MM.1S (cell line): ENCODE measurements around the gene SPATS2.

Experiments used
- DNase-seq: peaks from one replicate; pipeline ENCODE4 v3.0.0-alpha.2; 2015
- H2AFZ ChIP-seq: fragments of 300-600 bp; sonication (generic); 2 replicates; pipeline ENCODE4 v1.6.0; 2016; ENCODE audit warnings: antibody characterized with exemption, low read length
- H3F3A ChIP-seq: fragments of 300-600 bp; sonication (generic); 2 replicates; pipeline ENCODE4 v1.6.1; 2016; ENCODE audit warnings: mild to moderate bottlenecking, antibody characterized with exemption, low read length, moderate library complexity, mixed read lengths; ENCODE audit not compliant: insufficient read depth
- H3K27ac ChIP-seq: fragments of 300-600 bp; sonication (generic); 2 replicates; pipeline ENCODE4 v1.5.1; 2016; ENCODE audit warnings: mild to moderate bottlenecking, low read length
- H3K27me3 ChIP-seq: fragments of 300-600 bp; sonication (generic); replicated peaks from 2 replicates; pipeline ENCODE4 v1.6.0; 2016; ENCODE audit warnings: low read length; ENCODE audit not compliant: insufficient read depth
- H3K36me3 ChIP-seq: fragments of 300-600 bp; sonication (generic); replicated peaks from 2 replicates; pipeline ENCODE4 v1.6.1; 2016; ENCODE audit warnings: mild to moderate bottlenecking, low read length, mixed read lengths; ENCODE audit not compliant: insufficient read depth
- H3K4me1 ChIP-seq: fragments of 300-600 bp; sonication (generic); 2 replicates; pipeline ENCODE4 v1.6.1; 2016; ENCODE audit warnings: low read length, mixed read lengths
- H3K4me2 ChIP-seq: fragments of 300-600 bp; sonication (generic); 2 replicates; pipeline ENCODE4 v1.6.0; 2016; ENCODE audit warnings: low read depth, low read length
- H3K4me3 ChIP-seq: fragments of 300-600 bp; sonication (generic); 2 replicates; pipeline ENCODE4 v1.5.1; 2016; ENCODE audit warnings: low read length, mixed read lengths
- H3K79me2 ChIP-seq: fragments of 300-600 bp; sonication (generic); 2 replicates; pipeline ENCODE4 v1.6.1; 2016; ENCODE audit warnings: mixed run types, low read length, mixed read lengths
- H3K9ac ChIP-seq: fragments of 300-600 bp; sonication (generic); 2 replicates; pipeline ENCODE4 v1.6.1; 2016; ENCODE audit warnings: low read length, mixed read lengths
- H3K9me2 ChIP-seq: fragments of 300-600 bp; sonication (generic); replicated peaks from 2 replicates; pipeline ENCODE4 v1.6.1; 2016; ENCODE audit warnings: mild to moderate bottlenecking, low read length, mixed read lengths; ENCODE audit not compliant: insufficient read depth
- H3K9me3 ChIP-seq: fragments of 300-600 bp; sonication (generic); replicated peaks from 2 replicates; pipeline ENCODE4 v1.6.1; 2016; ENCODE audit warnings: mild to moderate bottlenecking, low read length, mixed read lengths; ENCODE audit not compliant: insufficient read depth
- H4K20me1 ChIP-seq: fragments of 300-600 bp; sonication (generic); 2 replicates; pipeline ENCODE4 v1.6.1; 2016; ENCODE audit warnings: mild to moderate bottlenecking, low read length, moderate library complexity, mixed read lengths; ENCODE audit not compliant: insufficient read depth
- CTCF ChIP-seq: fragments of 300-600 bp; sonication (generic); IDR thresholded peaks from 2 replicates; pipeline ENCODE4 v1.5.1; 2016; ENCODE audit warnings: antibody characterized with exemption, low read length, mixed read lengths
- EZH2 ChIP-seq: fragments of 300-600 bp; sonication (generic); optimal IDR thresholded peaks from 2 replicates; pipeline ENCODE3; 2017; ENCODE audit warnings: low read depth, mild to moderate bottlenecking, antibody characterized with exemption, low read length, mixed read lengths
- EZH2phosphoT487 ChIP-seq: fragments of 300-600 bp; sonication (generic); IDR thresholded peaks from 2 replicates; pipeline ENCODE4 v1.6.1; 2018; ENCODE audit warnings: antibody characterized with exemption, low read length

Gene SPATS2

GRCh38 chr12:49327368-49327767 lies 39.9 kb upstream of the SPATS2 start:
- Histone ChIP-seq H3K4me2 (no peak overlapping the region), H3K9ac (no peak overlapping the region), H3K4me3 (no peak overlapping the region), H3K4me1 (peaks cover under 1% of the 10 kb centered on the region; the same call in 1 of the 2 replicates), H3K27ac (no peak overlapping the region), H3F3A (peaks cover 9% of the 10 kb centered on the region; the same call in 1 of the 2 replicates), H3K79me2 (peaks cover 13% of the 10 kb centered on the region), H4K20me1 (no peaks in the 10 kb centered on the region), H3K36me3 (peaks cover 4% of the 10 kb centered on the region; the same call in 1 of the 2 replicates), H3K9me3 (no peaks in the 10 kb centered on the region), H2AFZ (no peak overlapping the region), H3K27me3 (no peaks in the 10 kb centered on the region), H3K9me2 (no peaks in the 10 kb centered on the region)
- TF ChIP-seq EZH2 (no peak), EZH2phosphoT487 (no peak)
- DNase-seq = no peak

- no peak for DNase-seq
- Histone ChIP-seq H3K9me2 (no peaks in the 10 kb centered on the region), H3K4me1 (no peaks in the 10 kb centered on the region), H3K27ac (no peak overlapping the region), H3K4me3 (no peak overlapping the region), H3K27me3 (no peaks in the 10 kb centered on the region), H3K4me2 (no peak overlapping the region), H4K20me1 (no peaks in the 10 kb centered on the region), H3F3A (peaks cover 9% of the 10 kb centered on the region; the same call in 1 of the 2 replicates), H3K9me3 (no peaks in the 10 kb centered on the region), H2AFZ (no peak overlapping the region), H3K79me2 (peaks cover 13% of the 10 kb centered on the region), H3K36me3 (peaks cover 4% of the 10 kb centered on the region; the same call in 1 of the 2 replicates), H3K9ac (no peak overlapping the region)
- TF ChIP-seq EZH2phosphoT487 (no peak), EZH2 (no peak), CTCF (no peak)
Observed at GRCh38 chr12:49327887-49328286, 39.4 kb upstream of the SPATS2 start.

GRCh38 chr12:49328816-49329215 lies 38.4 kb upstream of the SPATS2 start:
- no peaks in the 10 kb centered on the region for H3K4me1 ChIP-seq
- H3K27me3 ChIP-seq = 0 out of 2 replicates have a peak, but pooled peaks cover 4% of the 10 kb centered on the region
- H3K9ac ChIP-seq = no peak overlapping the region
- no peak overlapping the region for H2AFZ ChIP-seq
- TF ChIP-seq EZH2 = no peak
- TF ChIP-seq CTCF = no peak
- TF ChIP-seq EZH2phosphoT487 = no peak
- no peak overlapping the region for H3K27ac ChIP-seq
- no peak overlapping the region for H3K4me3 ChIP-seq
- peaks cover 4% of the 10 kb centered on the region; the same call in 1 of the 2 replicates for H3K36me3 ChIP-seq
- no peak for DNase-seq
- H4K20me1 ChIP-seq = no peaks in the 10 kb centered on the region
- no peak overlapping the region for H3K4me2 ChIP-seq
- H3K79me2 ChIP-seq = peaks cover 6% of the 10 kb centered on the region
- peaks cover 9% of the 10 kb centered on the region; the same call in 1 of the 2 replicates for H3F3A ChIP-seq
- H3K9me2 ChIP-seq = no peaks in the 10 kb centered on the region
- H3K9me3 ChIP-seq = no peaks in the 10 kb centered on the region

DNA sequence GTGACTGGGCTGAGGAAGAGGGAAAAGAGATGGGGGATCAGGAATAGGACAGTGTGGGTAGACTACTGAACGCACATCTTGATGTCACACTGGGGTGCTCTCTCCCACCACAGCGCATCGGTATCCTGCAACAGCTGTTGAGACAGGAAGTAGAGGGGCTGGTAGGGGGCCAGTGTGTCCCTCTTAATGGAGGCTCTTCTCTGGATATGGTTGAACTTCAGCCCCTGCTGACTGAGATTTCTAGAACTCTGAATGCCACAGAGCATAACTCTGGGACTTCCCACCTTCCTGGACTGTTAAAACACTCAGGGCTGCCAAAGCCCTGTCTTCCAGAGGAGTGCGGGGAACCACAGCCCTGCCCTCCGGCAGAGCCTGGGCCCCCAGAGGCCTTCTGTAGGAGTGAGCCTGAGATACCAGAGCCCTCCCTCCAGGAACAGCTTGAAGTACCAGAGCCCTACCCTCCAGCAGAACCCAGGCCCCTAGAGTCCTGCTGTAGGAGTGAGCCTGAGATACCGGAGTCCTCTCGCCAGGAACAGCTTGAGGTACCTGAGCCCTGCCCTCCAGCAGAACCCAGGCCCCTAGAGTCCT lies 37.1 kb upstream of the SPATS2 start:
- DNase-seq = no peak
- no peak for TF ChIP-seq EZH2phosphoT487
- TF ChIP-seq EZH2 = no peak
- TF ChIP-seq CTCF = no peak
- no peaks in the 10 kb centered on the region for H3K4me1 ChIP-seq
- peaks cover 5% of the 10 kb centered on the region; the same call in 1 of the 2 replicates for H3K27me3 ChIP-seq
- no peak overlapping the region for H3K4me3 ChIP-seq
- no peaks in the 10 kb centered on the region for H3K79me2 ChIP-seq
- H4K20me1 ChIP-seq = no peaks in the 10 kb centered on the region
- H3K4me2 ChIP-seq = no peak overlapping the region
- H3K9me2 ChIP-seq = no peaks in the 10 kb centered on the region
- no peak overlapping the region for H3K9ac ChIP-seq
- H3K27ac ChIP-seq = no peak overlapping the region
- no peak overlapping the region for H2AFZ ChIP-seq
- peaks cover 4% of the 10 kb centered on the region; the same call in 1 of the 2 replicates for H3K36me3 ChIP-seq
- H3K9me3 ChIP-seq = no peaks in the 10 kb centered on the region
- H3F3A ChIP-seq = peaks cover 12% of the 10 kb centered on the region
